Activated CD4-positive, alpha-beta memory T cell treated with anti-CD3 and anti-CD28 coated beads, Interleukin-2, amount 10 ng/mL, durations not matched to agents 7 days and 5 days (primary cell): ENCODE measurements around the gene HSF5. TPM values are rescaled to one million over a fixed set of nuclear protein-coding genes. Genes with fewer than 3 reads are reported as not detected.
A peak's percentile ranks its signal among the peaks of the same experiment; 100 is the strongest.

Experiments
- CTCF ChIA-PET: fragments of 350-600 bp; sonication (Branson Sonifier 250); formaldehyde crosslinking; loops from one replicate; lab custom pipeline; 2021; ENCODE audit warnings: antibody characterized with exemption, inconsistent platforms; lab: Charles Lee
- POLR2A ChIA-PET: fragments of 350-600 bp; sonication (Branson Sonifier 250); formaldehyde crosslinking; loops from one replicate; lab custom pipeline; 2021; ENCODE audit warnings: antibody characterized with exemption; lab: Charles Lee
- DNase-seq: peaks from one replicate; pipeline ENCODE4 v3.0.0-alpha.2; 2020
- H3K27ac Mint-ChIP-seq: one replicate; pipeline ENCODE4 v1.8.0; 2021; ENCODE audit warnings: mild to moderate bottlenecking, mixed read lengths
- H3K27me3 Mint-ChIP-seq: one replicate; pipeline ENCODE4 v1.8.0; 2021; ENCODE audit warnings: mixed read lengths
- H3K36me3 Mint-ChIP-seq: one replicate; pipeline ENCODE4 v1.8.0; 2021; ENCODE audit warnings: low read depth, mixed read lengths
- H3K4me1 Mint-ChIP-seq: one replicate; pipeline ENCODE4 v1.8.0; 2021; ENCODE audit warnings: mixed read lengths
- H3K4me3 Mint-ChIP-seq: one replicate; pipeline ENCODE4 v1.8.0; 2021; ENCODE audit warnings: mild to moderate bottlenecking, mixed read lengths
- H3K9me3 Mint-ChIP-seq: one replicate; pipeline ENCODE4 v1.8.0; 2021; ENCODE audit warnings: mixed read lengths
- total RNA-seq, 2 experiments: library from RNA; stranded (reverse); gene quantifications; one replicate each; pipeline ENCODE4 v1.2.3, GENCODE V29; 2021

HSF5 gene, protein sequence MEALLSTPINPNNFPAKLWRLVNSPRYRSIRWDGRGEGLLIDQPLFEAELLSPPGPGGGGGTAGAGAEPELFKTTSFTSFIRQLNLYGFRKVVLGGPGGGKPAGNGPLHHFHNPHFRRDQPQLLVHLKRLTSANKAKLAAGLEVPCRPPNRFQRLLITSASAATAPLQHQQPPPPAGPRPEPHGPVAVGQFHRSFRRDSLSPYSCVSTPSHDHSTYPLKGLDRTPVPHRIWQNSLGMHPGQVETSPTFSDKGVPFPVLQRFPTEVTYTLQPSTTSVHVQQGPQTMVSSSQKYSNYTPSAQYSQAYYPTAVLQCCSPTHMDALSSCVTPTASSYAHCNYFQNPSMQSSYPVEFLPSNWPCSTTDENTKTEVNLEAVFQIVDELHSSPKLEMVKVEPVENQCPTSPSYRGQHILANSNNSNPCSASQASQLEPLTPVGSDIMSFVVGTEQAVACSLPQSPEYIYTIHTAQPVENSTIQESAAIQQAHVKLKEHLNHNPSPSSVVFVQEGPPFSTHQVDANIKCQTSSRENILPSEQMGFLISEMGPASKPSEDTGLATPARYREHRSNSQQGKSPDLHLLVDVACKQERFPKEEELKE
- under 1 TPM; 0.40 to 0.70 TPM for total RNA-seq

DNA sequence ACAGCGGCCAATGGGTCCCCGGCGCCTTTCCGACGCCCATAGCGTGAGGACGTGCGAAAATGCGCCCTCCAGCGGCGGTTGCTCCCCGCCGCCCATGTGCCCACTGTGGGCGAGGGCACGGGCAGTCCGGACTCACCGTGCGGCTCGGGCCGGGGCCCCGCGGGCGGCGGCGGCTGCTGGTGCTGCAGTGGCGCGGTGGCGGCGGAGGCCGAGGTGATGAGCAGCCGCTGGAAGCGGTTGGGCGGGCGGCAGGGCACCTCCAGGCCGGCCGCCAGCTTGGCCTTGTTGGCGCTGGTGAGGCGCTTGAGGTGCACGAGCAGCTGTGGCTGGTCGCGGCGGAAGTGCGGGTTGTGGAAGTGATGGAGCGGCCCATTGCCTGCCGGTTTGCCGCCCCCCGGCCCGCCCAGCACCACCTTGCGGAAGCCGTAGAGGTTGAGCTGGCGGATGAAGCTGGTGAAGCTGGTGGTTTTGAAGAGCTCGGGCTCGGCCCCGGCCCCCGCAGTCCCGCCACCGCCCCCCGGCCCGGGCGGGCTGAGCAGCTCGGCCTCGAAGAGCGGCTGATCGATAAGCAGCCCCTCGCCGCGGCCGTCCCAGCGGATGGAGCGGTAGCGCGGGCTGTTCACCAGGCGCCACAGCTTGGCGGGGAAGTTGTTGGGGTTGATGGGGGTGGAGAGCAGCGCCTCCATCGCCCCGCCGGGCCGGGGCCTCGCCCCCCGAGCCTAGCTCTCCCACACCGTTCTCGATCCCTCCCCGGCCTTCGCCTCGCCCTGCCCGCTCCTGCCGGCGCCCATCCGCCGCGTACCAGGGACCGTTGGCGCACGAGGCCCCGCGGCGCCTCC lies at the start of gene HSF5:
TSS of gene HSF5 (minus strand) at position 820 of the 839 bp plus-strand sequence. CDS start at position 686, 134 bp downstream.
- CTCF ChIA-PET, result interaction anchor here (0.5 to 1.4 kb wide), 22 partner anchors 10 to 634 kb away, joined by 3 to 17 read pairs (median 3); partner anchors contain the start of genes MTMR4 and RNF43
- Mint-ChIP-seq H3K4me1 (peaks cover 17% of the 10 kb centered on the region), H3K27ac (no peak within 1 kb of the TSS), H3K9me3 (no peaks in the 10 kb centered on the region), H3K27me3 (no peaks in the 10 kb centered on the region), H3K4me3 (peak within 1 kb of the TSS; percentile 30), H3K36me3 (peaks cover 40% of the 10 kb centered on the region)
- POLR2A ChIA-PET, result interaction anchor here (0.7 to 1.8 kb wide), 13 partner anchors 11 to 481 kb away, joined by 3 to 15 read pairs (median 3); partner anchors contain the start of genes MTMR4, RAD51C, SRSF1 and SUPT4H1
- peak; percentile 75 for DNase-seq

DNA sequence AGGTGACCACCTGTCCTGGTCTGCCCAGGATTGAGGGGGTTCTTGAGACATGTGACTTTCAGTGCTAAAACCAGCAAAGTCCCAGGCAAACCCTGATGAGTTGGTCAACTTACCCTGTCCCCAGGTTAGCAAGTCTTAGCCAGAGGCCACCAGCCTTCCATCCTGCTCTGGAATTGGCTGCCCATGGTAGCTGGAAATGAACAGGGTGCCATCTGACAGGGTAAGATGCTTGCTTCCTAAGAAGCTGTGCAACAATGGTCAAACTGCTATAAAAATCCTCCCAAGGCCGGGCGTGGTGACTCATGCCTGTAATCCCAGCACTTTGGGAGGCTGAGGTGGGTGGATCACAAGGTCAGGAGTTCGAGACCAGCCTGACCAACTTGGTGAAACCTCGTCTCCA lies 49.1 kb upstream of the HSF5 start:
- H3K36me3 Mint-ChIP-seq, result no peaks in the 10 kb centered on the region
- H3K4me3 Mint-ChIP-seq, result no peak overlapping the region
- peaks cover 34% of the 10 kb centered on the region for H3K27me3 Mint-ChIP-seq
- H3K4me1 Mint-ChIP-seq, result no peaks in the 10 kb centered on the region
- no peak overlapping the region for H3K27ac Mint-ChIP-seq
- POLR2A ChIA-PET, result no interaction called here
- CTCF ChIA-PET, result interaction anchor here (0.9 to 1.0 kb wide), 2 partner anchors 19 to 51 kb away, joined by 3 read pairs; no protein-coding TSS in a partner anchor
- no peak for DNase-seq
- no peaks in the 10 kb centered on the region for H3K9me3 Mint-ChIP-seq

DNA sequence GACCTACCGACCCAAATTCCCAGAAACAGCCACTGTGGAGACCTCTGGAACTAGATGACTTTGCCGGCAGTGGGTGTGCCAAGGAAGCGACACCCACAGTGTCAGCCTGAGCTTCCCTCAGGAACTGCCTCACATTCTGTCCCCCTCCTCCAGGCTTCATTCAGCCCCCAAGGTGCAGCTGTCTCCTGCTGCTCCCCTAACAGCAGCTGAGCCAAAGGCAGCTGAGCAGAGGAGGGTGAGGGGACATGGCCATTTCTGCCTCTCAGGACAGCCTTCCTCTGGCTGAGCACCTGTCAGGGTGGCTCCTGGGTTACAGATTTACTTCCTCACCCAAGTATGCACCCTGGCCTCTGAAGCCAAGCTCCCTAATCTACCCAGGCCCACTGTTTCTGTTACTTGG lies 48.3 kb upstream of the HSF5 start:
- POLR2A ChIA-PET, result no interaction called here
- Mint-ChIP-seq H3K4me1 (no peaks in the 10 kb centered on the region), H3K27ac (no peak overlapping the region), H3K4me3 (no peak overlapping the region), H3K27me3 (peaks cover 36% of the 10 kb centered on the region), H3K36me3 (no peaks in the 10 kb centered on the region), H3K9me3 (no peaks in the 10 kb centered on the region)
- no peak for DNase-seq
- CTCF ChIA-PET, result interaction anchor here (1.0 to 1.2 kb wide), 2 partner anchors 18 to 51 kb away, joined by 3 read pairs; no protein-coding TSS in a partner anchor

DNA sequence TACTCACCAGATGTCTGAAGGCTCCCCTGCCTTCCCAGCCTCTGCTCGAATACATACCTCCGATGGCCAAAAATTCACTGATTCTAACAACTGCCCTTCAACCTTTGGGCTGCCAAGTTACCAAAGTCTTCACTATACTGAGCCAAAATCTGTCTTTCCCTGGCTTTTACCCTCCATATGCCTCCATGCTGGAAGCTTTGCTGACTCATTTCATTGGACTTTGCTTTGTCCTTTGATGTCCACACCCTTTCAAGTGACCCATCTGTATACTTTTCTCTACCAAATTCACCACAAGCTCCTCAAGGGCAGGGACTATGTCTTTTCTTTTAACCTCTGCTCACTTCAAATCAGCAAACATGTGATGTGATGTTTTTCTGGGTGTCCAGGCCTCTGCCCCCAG lies 47.2 kb upstream of the HSF5 start:
- H3K4me3 Mint-ChIP-seq, result no peak overlapping the region
- H3K27ac Mint-ChIP-seq, result no peak overlapping the region
- ChIA-PET CTCF (interaction anchor here (1.2 kb wide), 2 partner anchors 16 to 576 kb away, joined by 3 to 4 read pairs; no protein-coding TSS in a partner anchor), POLR2A (interaction anchor here (0.9 to 4.2 kb wide), 2 partner anchors 16 to 96 kb away, joined by 3 to 38 read pairs; no protein-coding TSS in a partner anchor)
- no peaks in the 10 kb centered on the region for H3K9me3 Mint-ChIP-seq
- DNase-seq, result no peak
- H3K36me3 Mint-ChIP-seq, result no peaks in the 10 kb centered on the region
- peaks cover 43% of the 10 kb centered on the region for H3K27me3 Mint-ChIP-seq
- H3K4me1 Mint-ChIP-seq, result no peaks in the 10 kb centered on the region

DNA sequence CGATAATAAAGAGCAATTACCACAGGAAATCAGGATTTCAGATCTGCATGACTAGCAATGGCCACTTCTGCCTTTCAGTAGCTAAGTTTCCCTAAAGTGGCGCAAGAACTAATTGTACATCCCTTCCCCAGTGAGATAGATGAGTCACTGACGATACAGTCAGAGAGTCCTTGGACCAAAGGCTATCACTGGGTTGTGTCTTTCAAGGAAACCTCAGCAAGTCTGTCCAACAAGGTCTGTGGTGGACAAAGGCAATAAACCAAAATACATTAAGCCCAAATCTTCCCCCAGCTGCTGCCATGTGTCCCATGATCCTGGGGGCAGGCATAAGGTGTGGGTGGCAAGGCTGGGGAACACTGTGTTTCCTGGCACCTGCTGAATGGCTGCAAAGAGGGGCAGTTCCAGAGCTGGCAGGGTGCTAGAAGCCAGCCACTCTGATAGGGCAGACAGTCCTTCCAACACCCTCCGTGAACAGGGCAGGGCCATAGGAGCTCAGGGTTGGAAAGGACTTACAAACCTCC lies 46.8 kb upstream of the HSF5 start:
- H3K4me1 Mint-ChIP-seq, result no peaks in the 10 kb centered on the region
- no peaks in the 10 kb centered on the region for H3K9me3 Mint-ChIP-seq
- ChIA-PET CTCF (interaction anchor here (0.6 to 1.2 kb wide), 3 partner anchors 16 to 576 kb away, joined by 3 to 4 read pairs (median 3); no protein-coding TSS in a partner anchor), POLR2A (interaction anchor here (0.8 to 4.2 kb wide), 4 partner anchors 13 to 96 kb away, joined by 3 to 38 read pairs (median 12); no protein-coding TSS in a partner anchor)
- no peak overlapping the region for H3K4me3 Mint-ChIP-seq
- H3K36me3 Mint-ChIP-seq, result no peaks in the 10 kb centered on the region
- peaks cover 46% of the 10 kb centered on the region for H3K27me3 Mint-ChIP-seq
- DNase-seq, result no peak
- no peak overlapping the region for H3K27ac Mint-ChIP-seq

DNA sequence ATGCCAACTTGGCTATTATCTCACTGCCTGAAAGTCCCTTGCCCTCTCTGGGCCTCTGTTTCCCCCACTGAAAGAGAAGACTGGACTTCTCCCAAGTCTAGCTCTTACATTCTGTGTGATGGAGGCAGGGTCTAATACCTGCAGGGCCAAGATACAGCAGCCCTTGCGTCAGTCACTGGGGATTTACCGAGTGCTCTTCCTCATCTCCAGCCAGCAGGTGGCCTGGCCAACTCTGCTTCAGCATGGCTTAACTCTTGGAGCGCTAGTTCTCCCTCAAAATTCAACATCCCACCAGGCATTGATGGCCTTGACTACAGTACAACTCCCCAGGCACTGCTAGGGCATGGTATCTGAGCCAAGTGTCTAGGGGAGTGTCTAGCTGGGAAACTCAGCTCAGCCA lies 46.1 kb upstream of the HSF5 start:
- DNase-seq, result no peak
- ChIA-PET POLR2A (interaction anchor here (0.8 to 4.2 kb wide), 4 partner anchors 12 to 212 kb away, joined by 3 to 38 read pairs (median 13); no protein-coding TSS in a partner anchor), CTCF (interaction anchor here (0.6 to 1.2 kb wide), 3 partner anchors 15 to 577 kb away, joined by 3 to 4 read pairs (median 3); no protein-coding TSS in a partner anchor)
- H3K36me3 Mint-ChIP-seq, result no peaks in the 10 kb centered on the region
- no peak overlapping the region for H3K27ac Mint-ChIP-seq
- H3K9me3 Mint-ChIP-seq, result no peaks in the 10 kb centered on the region
- no peak overlapping the region for H3K4me3 Mint-ChIP-seq
- H3K4me1 Mint-ChIP-seq, result no peaks in the 10 kb centered on the region
- peaks cover 50% of the 10 kb centered on the region for H3K27me3 Mint-ChIP-seq

DNA sequence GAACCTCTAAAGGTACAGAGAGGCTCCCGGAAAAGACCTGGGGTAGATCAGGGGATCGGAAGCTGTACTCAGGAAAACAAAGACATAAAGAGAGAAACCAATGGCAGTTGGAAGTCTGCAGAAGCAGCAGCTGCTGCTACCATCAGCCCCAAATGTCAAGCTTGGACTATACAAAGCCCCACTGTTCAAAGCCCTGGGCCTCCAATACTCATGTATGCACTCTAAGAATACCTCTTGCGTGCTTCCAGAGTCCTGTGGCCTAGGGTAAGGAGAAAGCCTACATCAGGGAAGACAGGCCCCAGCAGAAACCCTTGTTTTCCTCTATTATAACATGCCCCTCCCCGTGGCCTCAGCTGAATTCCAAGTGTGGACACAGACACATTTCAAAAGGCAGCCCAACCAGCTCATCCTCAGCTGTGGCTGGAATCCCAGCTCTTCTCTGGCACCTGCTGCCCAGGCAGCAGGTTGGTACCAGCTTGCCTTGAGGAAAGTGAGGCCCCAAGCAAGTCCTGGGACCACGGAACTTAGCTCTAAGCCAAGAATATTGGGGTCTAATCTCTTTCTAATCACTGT lies 45.5 kb upstream of the HSF5 start:
- Mint-ChIP-seq H3K27ac (no peak overlapping the region), H3K4me3 (no peak overlapping the region), H3K36me3 (no peaks in the 10 kb centered on the region), H3K27me3 (peaks cover 50% of the 10 kb centered on the region), H3K4me1 (no peaks in the 10 kb centered on the region), H3K9me3 (no peaks in the 10 kb centered on the region)
- POLR2A ChIA-PET, result interaction anchor here (1.0 to 4.2 kb wide), 4 partner anchors 10 to 211 kb away, joined by 3 to 38 read pairs (median 13); no protein-coding TSS in a partner anchor
- CTCF ChIA-PET, result interaction anchor here (0.9 kb wide), 1 partner anchor 15 kb away, joined by 3 read pairs; no protein-coding TSS in a partner anchor
- DNase-seq, result no peak

DNA sequence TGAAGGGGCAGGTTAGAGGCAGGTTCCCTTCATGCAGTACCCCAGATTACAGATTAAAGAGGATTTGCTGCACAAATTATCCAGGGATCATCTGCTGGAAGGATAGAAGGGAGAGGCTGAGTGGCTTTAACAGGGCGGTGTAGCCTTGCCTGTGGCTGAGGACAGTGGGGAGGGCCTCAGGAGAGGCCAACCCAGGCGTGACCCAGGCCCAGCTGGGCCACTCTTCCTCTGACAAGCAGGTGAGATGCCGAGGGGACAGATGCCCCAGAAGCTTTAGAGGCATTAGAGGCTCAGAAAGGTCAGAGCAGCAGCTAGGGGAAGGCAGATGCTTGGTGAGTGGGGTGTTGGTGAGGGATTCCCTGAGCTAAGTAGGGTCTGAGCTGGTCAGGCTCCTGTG lies 44.3 kb upstream of the HSF5 start:
- peaks cover 4% of the 10 kb centered on the region for H3K4me1 Mint-ChIP-seq
- no peak overlapping the region for H3K27ac Mint-ChIP-seq
- CTCF ChIA-PET, result interaction anchor here (1.5 to 3.0 kb wide), 2 partner anchors 9 to 13 kb away, joined by 6 to 18 read pairs; no protein-coding TSS in a partner anchor
- H3K9me3 Mint-ChIP-seq, result no peaks in the 10 kb centered on the region
- POLR2A ChIA-PET, result interaction anchor here (1.2 to 4.2 kb wide), 5 partner anchors 9 to 160 kb away, joined by 3 to 38 read pairs (median 5); partner anchors contain the start of gene RAD51C
- H3K27me3 Mint-ChIP-seq, result peaks cover 50% of the 10 kb centered on the region
- H3K36me3 Mint-ChIP-seq, result no peaks in the 10 kb centered on the region
- no peak overlapping the region for H3K4me3 Mint-ChIP-seq
- no peak for DNase-seq

DNA sequence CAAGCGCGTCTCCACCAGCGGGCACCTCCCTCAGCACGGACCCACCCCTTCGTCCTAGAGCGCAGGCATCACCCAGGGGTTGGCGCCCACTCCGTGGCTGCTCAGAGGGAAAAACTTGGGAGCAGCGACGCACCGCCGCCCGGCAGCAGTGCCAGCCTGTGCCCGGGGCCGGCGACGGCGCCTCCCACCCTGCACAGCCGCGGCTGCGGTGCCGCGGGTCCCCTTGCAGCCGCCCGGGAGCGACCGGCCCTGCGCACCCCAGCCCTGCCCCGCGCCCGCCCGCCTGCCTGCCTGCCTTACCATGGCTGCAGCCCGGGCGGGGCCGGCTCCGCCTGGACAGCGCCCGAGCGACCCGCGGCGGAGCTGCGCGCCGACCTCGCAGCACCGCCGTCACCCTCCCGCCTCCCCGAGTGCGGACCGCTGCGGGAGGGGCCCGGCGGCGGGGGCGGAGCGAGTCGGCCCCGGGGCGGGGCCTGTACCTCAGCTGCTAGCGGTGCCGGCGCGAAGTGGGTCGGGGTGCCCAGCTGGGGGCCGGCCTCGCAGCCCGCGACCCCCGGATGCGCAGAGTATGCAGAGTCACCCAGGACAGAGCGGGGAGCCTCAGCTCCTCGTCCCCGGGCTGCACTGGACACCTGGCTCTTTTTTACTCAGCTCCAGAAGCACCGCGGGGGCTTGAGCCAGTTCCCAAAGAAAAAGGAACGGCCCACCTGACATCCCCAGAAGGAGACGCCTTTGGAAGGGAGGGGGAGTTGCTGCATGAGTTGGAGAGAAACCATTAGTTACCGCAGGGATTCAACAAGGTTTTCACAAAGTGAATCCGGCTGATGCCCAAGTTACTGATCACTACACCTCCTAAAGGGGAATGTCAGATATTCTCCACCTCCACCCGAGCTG lies 43.7 kb upstream of the HSF5 start:
- Mint-ChIP-seq H3K27me3 (peaks cover 50% of the 10 kb centered on the region), H3K9me3 (no peaks in the 10 kb centered on the region), H3K4me3 (peak overlapping the region; percentile 37), H3K36me3 (no peaks in the 10 kb centered on the region), H3K27ac (no peak overlapping the region), H3K4me1 (peaks cover 10% of the 10 kb centered on the region)
- DNase-seq, result peak; percentile 72
- CTCF ChIA-PET, result interaction anchor here (1.5 to 3.0 kb wide), 2 partner anchors 10 to 12 kb away, joined by 6 to 18 read pairs; no protein-coding TSS in a partner anchor
- POLR2A ChIA-PET, result interaction anchor here (1.4 to 4.2 kb wide), 4 partner anchors 13 to 161 kb away, joined by 5 to 38 read pairs (median 13); partner anchors contain the start of gene RAD51C

DNA sequence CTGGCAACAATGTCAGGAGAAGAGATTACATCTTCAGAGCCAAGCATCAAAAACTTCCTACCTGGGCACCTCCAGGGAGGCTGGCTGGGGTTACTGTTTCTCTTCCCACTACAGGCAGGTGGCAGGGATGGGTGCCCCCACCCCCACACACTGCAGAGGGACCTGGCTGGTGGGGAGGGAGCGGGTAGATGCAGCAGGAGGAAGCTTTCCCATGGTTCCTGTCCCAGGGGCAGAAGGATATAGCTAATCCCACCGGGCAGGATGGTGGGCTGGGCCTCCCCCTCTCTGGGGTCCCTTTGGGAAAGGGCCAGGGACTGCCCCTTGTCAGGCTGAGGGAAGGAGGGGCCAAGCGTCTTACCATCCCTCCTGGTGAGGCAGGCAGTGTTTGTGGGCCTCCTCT lies 42.9 kb upstream of the HSF5 start:
- peak overlapping the region; percentile 26 for H3K4me3 Mint-ChIP-seq
- DNase-seq, result no peak
- POLR2A ChIA-PET, result interaction anchor here (1.4 to 5.6 kb wide), 5 partner anchors 12 to 162 kb away, joined by 5 to 59 read pairs (median 21); partner anchors contain the start of gene RAD51C
- no peak overlapping the region for H3K27ac Mint-ChIP-seq
- H3K9me3 Mint-ChIP-seq, result no peaks in the 10 kb centered on the region
- peaks cover 14% of the 10 kb centered on the region for H3K4me1 Mint-ChIP-seq
- CTCF ChIA-PET, result interaction anchor here (1.5 to 3.0 kb wide), 2 partner anchors 11 to 12 kb away, joined by 6 to 18 read pairs; no protein-coding TSS in a partner anchor
- peaks cover 49% of the 10 kb centered on the region for H3K27me3 Mint-ChIP-seq
- no peaks in the 10 kb centered on the region for H3K36me3 Mint-ChIP-seq
